GM15510 (cell line): ENCODE measurements around the gene RARB.

Experiments
- POLR2A ChIP-seq: IDR thresholded peaks from 3 replicates; pipeline ENCODE4 v1.6.1; 2011; ENCODE audit warnings: borderline replicate concordance; ENCODE audit not compliant: insufficient read length; ENCODE audit errors: extremely low read depth

The RARB gene

DNA sequence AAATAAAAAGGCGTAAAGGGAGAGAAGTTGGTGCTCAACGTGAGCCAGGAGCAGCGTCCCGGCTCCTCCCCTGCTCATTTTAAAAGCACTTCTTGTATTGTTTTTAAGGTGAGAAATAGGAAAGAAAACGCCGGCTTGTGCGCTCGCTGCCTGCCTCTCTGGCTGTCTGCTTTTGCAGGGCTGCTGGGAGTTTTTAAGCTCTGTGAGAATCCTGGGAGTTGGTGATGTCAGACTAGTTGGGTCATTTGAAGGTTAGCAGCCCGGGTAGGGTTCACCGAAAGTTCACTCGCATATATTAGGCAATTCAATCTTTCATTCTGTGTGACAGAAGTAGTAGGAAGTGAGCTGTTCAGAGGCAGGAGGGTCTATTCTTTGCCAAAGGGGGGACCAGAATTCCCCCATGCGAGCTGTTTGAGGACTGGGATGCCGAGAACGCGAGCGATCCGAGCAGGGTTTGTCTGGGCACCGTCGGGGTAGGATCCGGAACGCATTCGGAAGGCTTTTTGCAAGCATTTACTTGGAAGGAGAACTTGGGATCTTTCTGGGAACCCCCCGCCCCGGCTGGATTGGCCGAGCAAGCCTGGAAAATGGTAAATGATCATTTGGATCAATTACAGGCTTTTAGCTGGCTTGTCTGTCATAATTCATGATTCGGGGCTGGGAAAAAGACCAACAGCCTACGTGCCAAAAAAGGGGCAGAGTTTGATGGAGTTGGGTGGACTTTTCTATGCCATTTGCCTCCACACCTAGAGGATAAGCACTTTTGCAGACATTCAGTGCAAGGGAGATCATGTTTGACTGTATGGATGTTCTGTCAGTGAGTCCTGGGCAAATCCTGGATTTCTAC, at the start of gene RARB:
Gene RARB (plus strand): TSS at position 322 of the 847 bp plus-strand sequence. CDS start 469 bp downstream, at position 791.
- TF ChIP-seq POLR2A, result no peak

GRCh38 chr3:25378786-25379311, 49.2 kb upstream of the RARB start:
- no peak for TF ChIP-seq POLR2A

DNA sequence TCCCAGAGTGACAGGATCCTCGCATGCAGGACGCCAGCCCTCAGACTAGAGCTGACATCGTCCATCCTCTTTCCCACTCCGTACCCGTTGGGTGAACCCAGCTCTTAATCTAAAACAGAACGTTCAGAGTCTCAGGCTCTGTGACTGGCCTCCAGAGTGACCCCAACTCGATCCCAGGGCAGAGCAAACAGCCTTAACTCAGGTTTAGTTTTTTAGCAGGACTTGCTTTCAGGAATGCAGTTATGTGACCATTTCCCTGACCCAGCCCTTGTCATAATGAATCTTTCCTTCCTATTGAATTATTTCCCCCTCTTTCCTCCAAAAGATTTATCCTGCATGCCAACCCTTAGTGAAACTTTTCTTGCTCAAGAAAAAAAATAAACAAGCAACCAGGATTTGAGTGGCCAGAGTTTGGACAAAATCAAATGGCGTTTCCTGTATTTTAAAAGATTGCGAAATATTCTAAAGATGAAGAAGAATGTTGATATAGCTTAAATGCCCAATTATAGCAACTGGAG, 47.8 kb upstream of the RARB start:
- no peak for TF ChIP-seq POLR2A

DNA sequence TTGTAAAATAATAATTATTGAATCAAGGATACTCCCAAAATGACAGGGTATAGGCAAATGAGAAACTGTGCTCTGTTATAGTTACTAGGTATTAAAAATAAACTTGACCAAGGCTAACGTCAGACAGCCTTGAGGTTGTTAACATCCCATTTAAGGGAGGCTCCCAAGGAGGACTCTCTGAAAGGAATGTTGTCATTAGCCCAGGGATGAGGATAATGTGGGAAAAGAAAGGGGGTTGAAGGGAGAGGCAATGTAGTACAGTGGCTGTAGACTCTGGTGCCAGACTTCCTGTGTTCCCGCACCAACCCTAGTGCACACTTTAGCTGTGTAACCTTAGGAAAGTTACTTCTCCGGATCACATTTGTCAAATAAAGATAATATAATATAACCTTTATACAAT, 47.0 kb upstream of the RARB start:
- TF ChIP-seq POLR2A, result no peak

GRCh38 chr3:25384471-25384870, 43.6 kb upstream of the RARB start:
- no peak for TF ChIP-seq POLR2A

DNA sequence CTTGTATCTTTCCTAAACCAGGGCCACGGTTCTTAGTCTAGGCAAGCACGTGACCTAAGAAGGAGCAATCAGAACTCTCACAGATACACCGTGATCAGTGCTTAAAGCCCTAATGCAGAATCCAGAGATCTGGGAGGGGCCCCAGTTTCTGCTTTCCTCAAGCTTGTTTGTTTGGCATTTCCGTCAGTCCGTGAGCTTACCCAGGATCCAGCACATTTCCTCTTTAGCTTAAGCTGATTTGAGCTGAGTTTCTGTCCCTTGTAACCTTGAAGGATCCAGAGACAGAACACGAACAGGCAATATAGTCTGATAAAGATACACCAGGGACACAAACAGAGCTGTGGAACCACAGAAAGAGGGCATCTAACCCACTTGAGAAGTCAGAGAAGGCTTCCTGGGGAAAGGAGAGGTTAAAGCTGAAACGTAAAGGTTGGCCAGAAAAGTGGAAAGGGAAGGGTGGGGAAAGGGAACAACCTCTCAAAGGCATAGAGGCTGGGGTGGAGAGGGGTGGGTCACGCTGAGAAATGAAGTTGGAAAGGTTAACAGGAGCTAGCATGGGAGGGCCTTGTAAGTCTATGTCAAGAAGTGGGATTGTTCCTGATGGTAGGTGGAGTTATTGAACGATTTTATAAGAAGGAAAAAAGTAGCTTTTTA, 42.1 kb upstream of the RARB start:
- TF ChIP-seq POLR2A, result no peak

DNA sequence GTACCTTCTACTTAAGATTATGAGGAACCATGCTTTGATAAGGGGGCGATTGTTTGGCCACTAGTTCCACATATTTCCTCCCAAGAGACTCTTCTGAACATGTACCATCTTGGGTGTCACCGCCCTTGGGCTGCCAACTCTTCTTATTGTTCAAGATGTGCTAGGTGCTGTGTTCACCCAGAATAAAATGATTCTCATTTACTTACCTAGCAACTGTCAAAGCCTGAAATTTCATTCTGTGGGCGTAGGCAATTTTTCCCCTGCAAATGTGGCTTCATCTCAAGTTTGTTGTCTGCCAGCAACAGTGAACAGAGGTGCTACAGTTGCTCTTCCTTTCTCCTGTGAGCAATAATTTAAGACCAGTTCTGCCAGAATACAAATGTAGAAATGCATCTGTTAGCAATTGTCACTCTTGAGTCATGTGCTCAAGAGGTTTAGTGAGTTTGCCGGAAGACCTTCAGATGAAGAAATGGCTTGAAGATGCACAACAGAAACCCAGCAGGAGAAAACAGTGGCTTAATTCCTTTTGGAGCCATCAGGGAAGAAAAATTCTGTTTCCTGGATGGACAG, 41.3 kb upstream of the RARB start:
- TF ChIP-seq POLR2A, result no peak

- no peak for TF ChIP-seq POLR2A
Measured at GRCh38 chr3:25390605-25391004, 37.5 kb upstream of the RARB start.

GRCh38 chr3:25396251-25396650, 31.8 kb upstream of the RARB start:
- no peak for TF ChIP-seq POLR2A

- TF ChIP-seq POLR2A, result no peak
Measured at GRCh38 chr3:25396686-25397085, 31.4 kb upstream of the RARB start.

- no peak for TF ChIP-seq POLR2A
Measured at GRCh38 chr3:25397150-25397549, 30.9 kb upstream of the RARB start.

DNA sequence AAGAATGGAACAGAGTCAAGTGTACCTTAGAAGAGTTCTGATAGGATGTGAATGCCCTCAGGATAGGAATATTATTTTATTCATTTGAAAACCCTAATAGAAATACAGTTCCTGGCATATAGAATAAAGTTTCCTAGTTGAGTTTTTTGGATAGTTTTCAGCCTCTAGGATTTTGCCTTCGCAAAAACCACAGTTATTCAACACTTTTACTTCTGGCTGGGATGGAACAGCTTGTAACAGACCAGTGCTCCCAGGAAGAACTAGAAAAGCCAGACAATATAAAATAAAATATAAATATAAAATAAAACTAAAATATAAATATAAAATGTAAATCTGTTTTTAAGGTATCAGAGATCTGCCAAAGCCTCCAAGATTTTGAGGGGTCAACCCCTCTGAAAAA, 27.5 kb upstream of the RARB start:
- no peak for TF ChIP-seq POLR2A

GRCh38 chr3:25403968-25404367, 24.1 kb upstream of the RARB start:
- TF ChIP-seq POLR2A, result no peak

GRCh38 chr3:25404569-25404968, 23.5 kb upstream of the RARB start:
- TF ChIP-seq POLR2A, result no peak

GRCh38 chr3:25405335-25405734, 22.7 kb upstream of the RARB start:
- no peak for TF ChIP-seq POLR2A
